Loucy (cell line): ENCODE data around the gene FARP1.
A peak's percentile ranks its signal among the peaks of the same experiment; 100 is the strongest.

Experiments
- CTCF ChIP-seq: fragments of 200-600 bp; sonication (generic); conservative IDR thresholded peaks from 2 replicates; pipeline ENCODE4 v1.5.1; 2014; ENCODE audit warnings: mild to moderate bottlenecking, antibody characterized with exemption, low read length
- EZH2phosphoT487 ChIP-seq: fragments of 200-600 bp; IDR thresholded peaks from 2 replicates; pipeline ENCODE4 v1.6.1; 2018; ENCODE audit warnings: antibody characterized with exemption, mild to moderate bottlenecking, moderate library complexity, borderline replicate concordance

GRCh38 chr13:98447881-98448641 is 305.2 kb downstream of the FARP1 start:
- peak; percentile 55 for TF ChIP-seq CTCF
- TF ChIP-seq EZH2phosphoT487 = no peak
